T follicular helper cell (primary cell): ENCODE data around the gene ZNF804A.
"Not testable (repeated sequence)": the region's sequence is repeated elsewhere in the genome, so short reads cannot be mapped to it uniquely, and the experiment has no call there.

Experiments
- DNase-seq: peaks from one replicate; pipeline ENCODE4 v3.0.0-alpha.2; 2020; ENCODE audit warnings: low read depth

Gene ZNF804A

DNA sequence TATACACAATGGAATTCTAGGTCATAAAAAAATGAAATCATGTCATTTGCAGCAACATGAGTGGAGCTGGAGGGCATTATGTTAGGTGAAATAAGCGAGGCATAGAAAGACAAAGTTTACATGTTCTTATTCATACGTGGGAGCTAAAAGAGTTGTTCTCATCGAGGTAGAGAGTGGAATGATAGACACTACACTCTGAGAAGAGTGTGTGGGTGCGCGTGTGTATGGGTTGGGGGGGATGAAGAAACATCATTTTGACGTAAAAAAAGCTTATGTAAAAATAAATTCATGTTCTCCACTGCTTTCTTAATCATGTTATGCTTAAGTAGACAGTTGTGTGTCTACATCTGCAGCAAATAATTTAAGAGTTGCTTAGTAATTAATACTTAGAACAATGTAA is 123.6 kb downstream of the ZNF804A start:
- no peak for DNase-seq

DNA sequence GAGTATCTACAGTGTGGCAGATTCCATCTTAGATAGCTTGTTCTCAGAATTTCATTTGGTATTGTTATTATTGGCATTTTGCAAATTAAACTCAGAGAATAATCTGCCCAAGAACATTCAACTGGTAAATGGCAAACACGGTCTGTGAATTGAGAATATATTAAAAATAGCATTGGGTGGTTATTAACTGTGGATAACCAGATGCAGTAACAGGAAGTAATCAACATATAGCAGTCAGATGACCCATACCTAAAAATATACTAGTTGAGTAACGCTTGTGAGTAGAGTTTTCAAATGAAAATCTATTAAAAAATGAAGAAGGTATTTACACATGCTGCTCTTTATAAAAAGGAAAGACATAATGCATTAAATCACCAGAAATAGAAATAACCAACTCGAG is 129.5 kb downstream of the ZNF804A start:
- DNase-seq = no peak

GRCh38 chr2:184728411-184728810 is 130.1 kb downstream of the ZNF804A start:
- no peak for DNase-seq

- no peak for DNase-seq
Observed at GRCh38 chr2:184729581-184729980, 131.3 kb downstream of the ZNF804A start.

DNA sequence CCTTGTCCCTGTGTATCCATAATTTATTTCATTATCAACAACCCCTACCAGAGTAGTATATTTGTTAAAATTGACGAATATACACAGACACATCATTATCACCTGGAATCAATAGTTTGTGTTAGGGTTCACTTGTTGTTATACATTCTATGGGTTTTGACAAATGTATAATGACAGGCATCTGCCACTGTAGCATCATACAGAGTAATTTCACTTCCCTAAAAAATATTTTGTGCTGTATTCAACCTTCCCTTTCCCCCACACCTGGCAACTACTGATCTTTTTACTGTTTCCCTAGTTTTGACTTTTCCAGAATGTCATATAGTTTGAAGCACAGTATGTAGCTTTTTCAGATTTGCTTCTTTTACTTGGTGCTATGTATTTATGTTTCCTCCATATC is 132.0 kb downstream of the ZNF804A start:
- DNase-seq = no peak

GRCh38 chr2:184734338-184734737 is 136.0 kb downstream of the ZNF804A start:
- DNase-seq = no peak

GRCh38 chr2:184735611-184736010 is 137.3 kb downstream of the ZNF804A start:
- DNase-seq = no peak

- no peak for DNase-seq
Observed at GRCh38 chr2:184743096-184743495, 144.8 kb downstream of the ZNF804A start.

DNA sequence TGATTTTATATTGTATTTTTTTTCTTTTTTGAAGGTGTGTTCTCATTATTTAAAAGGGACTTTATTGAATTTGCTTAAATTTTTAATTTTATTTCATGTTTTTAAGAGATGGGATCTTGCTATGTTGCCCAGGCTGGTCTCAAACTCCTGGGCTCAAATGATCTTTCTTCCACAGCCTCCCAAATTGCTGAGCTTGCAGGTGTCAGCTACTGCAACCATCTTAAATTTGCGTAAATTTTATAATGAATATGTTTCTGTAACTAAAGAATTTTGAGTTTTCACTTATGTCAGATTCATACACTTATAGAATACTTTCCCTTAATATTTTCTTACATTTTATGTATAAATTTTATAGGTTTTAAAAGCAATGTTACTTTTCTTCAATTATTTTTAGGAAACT is 157.8 kb downstream of the ZNF804A start:
- DNase-seq = no peak

GRCh38 chr2:184756885-184757284 is 158.6 kb downstream of the ZNF804A start:
- no peak for DNase-seq

GRCh38 chr2:184759557-184760255 is 161.4 kb downstream of the ZNF804A start:
- not testable (repeated sequence) for DNase-seq

- DNase-seq = no peak
Observed at GRCh38 chr2:184760931-184761330, 162.6 kb downstream of the ZNF804A start.

- DNase-seq = no peak
Observed at GRCh38 chr2:184765112-184765895, 167.0 kb downstream of the ZNF804A start.

DNA sequence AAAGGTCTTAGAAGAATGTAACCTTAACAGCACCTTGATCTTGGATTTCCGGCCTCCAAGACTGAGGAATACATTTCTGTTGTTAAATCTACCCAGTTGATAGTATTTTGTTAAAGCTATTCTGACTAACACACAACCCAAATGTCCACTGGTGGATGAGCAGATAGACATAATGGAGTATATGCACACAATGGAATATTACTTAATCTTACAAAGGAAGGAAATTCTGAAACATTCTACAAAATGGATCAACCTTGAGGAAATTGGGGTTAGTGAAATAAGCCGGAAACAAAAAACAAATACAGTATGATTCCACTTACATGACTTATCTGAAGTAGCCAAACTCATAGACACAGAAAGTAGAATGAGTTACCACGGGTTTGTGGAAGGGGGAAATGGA is 168.7 kb downstream of the ZNF804A start:
- DNase-seq = no peak

GRCh38 chr2:184769023-184769422 is 170.7 kb downstream of the ZNF804A start:
- no peak for DNase-seq

GRCh38 chr2:184769686-184770085 is 171.4 kb downstream of the ZNF804A start:
- no peak for DNase-seq

DNA sequence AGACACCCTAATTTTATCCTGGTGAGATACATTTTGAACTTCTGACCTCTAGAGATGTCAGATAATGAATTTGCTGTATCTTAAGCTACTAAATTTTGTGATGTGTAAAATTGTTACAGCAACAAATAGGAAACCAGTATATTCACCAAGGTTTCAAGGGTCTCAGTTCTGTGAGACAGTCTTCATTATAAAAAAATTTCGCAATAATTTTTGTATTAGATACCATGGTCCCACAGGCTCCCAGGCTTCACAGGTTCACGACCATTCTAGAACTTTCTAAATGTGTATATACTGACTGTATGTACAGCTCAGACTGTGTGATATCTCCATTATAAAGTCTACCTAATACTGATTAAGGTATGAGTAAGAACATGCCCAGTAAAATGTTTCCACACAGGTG is 181.4 kb downstream of the ZNF804A start:
- no peak for DNase-seq

DNA sequence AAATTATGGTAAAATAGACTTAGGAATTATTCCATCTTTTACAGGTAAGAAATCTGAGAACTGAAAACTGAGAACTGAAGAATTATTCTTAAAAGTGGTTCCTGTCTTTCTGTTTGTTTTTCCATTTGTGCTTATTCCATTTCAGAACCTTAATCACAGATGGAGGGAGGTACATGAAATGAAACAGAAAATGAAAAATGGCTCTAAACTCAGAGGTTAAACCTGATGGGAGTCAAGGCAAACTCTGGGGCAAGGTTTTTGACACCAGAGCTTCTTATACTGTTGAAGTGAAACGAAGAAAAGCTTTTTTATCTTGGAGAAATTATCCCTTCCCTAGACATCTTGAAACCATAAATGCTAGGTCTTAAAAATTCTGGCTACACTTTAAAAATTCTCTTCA is 182.1 kb downstream of the ZNF804A start:
- no peak for DNase-seq

DNA sequence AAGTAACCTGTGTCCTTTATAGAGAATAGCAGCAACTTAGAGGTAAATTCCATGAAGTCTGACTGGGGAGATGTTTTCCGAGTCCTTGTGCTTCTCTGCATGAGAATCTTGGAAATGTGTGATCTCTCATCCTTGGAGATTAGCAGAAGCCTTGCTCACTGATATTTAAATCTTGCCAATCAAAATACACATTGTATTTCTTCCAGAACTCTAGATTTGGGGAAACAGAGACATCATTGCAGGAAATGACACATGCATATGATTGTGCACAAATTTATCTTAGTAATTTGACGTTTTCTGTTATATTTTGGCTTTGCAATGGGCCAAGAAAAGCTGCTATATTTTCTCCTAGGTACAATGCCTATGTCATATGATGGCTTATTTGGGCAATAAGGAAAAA is 182.6 kb downstream of the ZNF804A start:
- DNase-seq = no peak

- DNase-seq = no peak
Observed at GRCh38 chr2:184783576-184783975, 185.2 kb downstream of the ZNF804A start.

GRCh38 chr2:184793176-184793575 is 194.8 kb downstream of the ZNF804A start:
- no peak for DNase-seq

DNA sequence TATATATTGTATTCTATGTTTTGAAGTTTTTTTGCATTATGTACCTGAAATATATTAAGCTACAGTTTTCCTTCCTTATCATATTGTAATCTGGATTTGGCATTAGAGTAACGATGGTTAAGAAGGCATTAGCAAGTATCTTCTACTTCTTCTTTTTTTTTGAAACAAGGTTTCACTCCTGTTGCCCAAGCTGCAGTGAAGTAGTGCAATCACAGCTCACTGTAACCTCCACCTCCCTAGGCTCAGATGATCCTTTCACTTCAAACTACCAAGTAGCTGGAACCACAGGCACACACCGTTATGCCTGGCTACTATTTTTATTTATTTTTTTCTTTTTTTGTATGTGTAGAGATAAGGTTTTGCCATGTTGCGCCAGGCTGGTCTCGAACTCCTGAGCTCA is 201.1 kb downstream of the ZNF804A start:
- no peak for DNase-seq

GRCh38 chr2:184814421-184814820 is 216.1 kb downstream of the ZNF804A start:
- DNase-seq = no peak

DNA sequence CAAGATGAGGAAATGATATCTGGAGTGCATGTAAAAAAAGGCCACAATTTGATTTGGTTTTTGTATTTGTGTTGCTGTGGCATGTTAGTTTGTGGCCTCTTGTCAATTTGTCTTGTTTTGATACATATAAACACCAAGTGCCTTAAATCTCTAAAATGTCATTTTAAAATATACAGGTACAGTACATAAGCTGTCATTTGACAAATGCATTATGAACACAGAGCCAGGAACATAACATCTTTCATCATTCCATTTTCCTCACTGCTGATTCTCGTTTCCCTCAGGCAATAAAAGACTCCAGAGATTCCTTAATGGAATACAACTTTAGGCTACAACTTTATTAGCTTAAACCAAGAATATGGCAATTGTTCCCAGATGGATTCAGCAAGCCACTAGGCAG is 217.5 kb downstream of the ZNF804A start:
- no peak for DNase-seq
